WTC11 (cell line): ENCODE measurements around the gene PITX1. TPM values are rescaled to one million over a fixed set of nuclear protein-coding genes. Genes with fewer than 3 reads are reported as not detected.

Experiments
- ATAC-seq: fragments of 200-7000 bp; cut with Tn5 transposase; 2 replicates; pipeline ENCODE4 v1.10.0; 2021; ENCODE audit warnings: mild to moderate bottlenecking, moderate library complexity
- CTCF ChIA-PET: fragments of 300-600 bp; sonication (Branson Sonifier 250); formaldehyde crosslinking; loops from one replicate; lab custom pipeline; 2021; ENCODE audit warnings: antibody characterized with exemption; lab: Charles Lee
- POLR2A ChIA-PET: fragments of 350-600 bp; sonication (Branson Sonifier 250); formaldehyde crosslinking; loops from one replicate; lab custom pipeline; 2021; ENCODE audit warnings: antibody characterized with exemption; lab: Charles Lee
- DNase-seq: peaks from one replicate; pipeline ENCODE4 v3.0.0; 2021; ENCODE audit warnings: low spot score
- H3K27ac Mint-ChIP-seq: 2 replicates; pipeline ENCODE4 v1.8.0; 2021; ENCODE audit warnings: mixed read lengths
- H3K27me3 Mint-ChIP-seq: 2 replicates; pipeline ENCODE4 v1.8.0; 2021; ENCODE audit warnings: low read depth, mild to moderate bottlenecking, moderate library complexity, mixed read lengths
- H3K36me3 Mint-ChIP-seq: 2 replicates; pipeline ENCODE4 v1.8.0; 2021; ENCODE audit warnings: mixed read lengths
- H3K4me1 Mint-ChIP-seq: 2 replicates; pipeline ENCODE4 v1.8.0; 2022; ENCODE audit warnings: mixed read lengths
- H3K4me3 Mint-ChIP-seq: 2 replicates; pipeline ENCODE4 v1.8.0; 2021; ENCODE audit warnings: mild to moderate bottlenecking, moderate library complexity, mixed read lengths
- H3K9me3 Mint-ChIP-seq: 2 replicates; pipeline ENCODE4 v1.8.0; 2021; ENCODE audit warnings: mixed read lengths
- AFF4 ChIP-seq: sonication (generic); formaldehyde crosslinking; IDR thresholded peaks from 2 replicates; pipeline ENCODE4 v1.8.1; 2023; ENCODE audit warnings: mild to moderate bottlenecking, missing genetic modification reagents, borderline replicate concordance
- ESRRA ChIP-seq: sonication (generic); formaldehyde crosslinking; IDR thresholded peaks from 2 replicates; pipeline ENCODE4 v1.8.1; 2022; ENCODE audit warnings: mild to moderate bottlenecking, missing genetic modification reagents, borderline replicate concordance
- HMGXB4 ChIP-seq: sonication (generic); formaldehyde crosslinking; IDR thresholded peaks from 2 replicates; pipeline ENCODE4 v1.8.1; 2023; ENCODE audit warnings: mild to moderate bottlenecking, moderate library complexity, missing genetic modification reagents
- JUN ChIP-seq: sonication (generic); formaldehyde crosslinking; IDR thresholded peaks from 2 replicates; pipeline ENCODE4 v1.8.0; 2023; ENCODE audit warnings: mild to moderate bottlenecking, missing genetic modification reagents
- KAT7 ChIP-seq: sonication (generic); formaldehyde crosslinking; IDR thresholded peaks from 2 replicates; pipeline ENCODE4 v1.8.1; 2023; ENCODE audit warnings: missing genetic modification reagents, mild to moderate bottlenecking, borderline replicate concordance
- MXD4 ChIP-seq: fragments of 250-450 bp; sonication (Bioruptor Pico); IDR thresholded peaks from 2 replicates; pipeline ENCODE4 v1.8.0; 2021; ENCODE audit warnings: mild to moderate bottlenecking, moderate library complexity, borderline replicate concordance
- NFYB ChIP-seq: sonication (generic); formaldehyde crosslinking; conservative IDR thresholded peaks from 2 replicates; pipeline ENCODE4 v1.8.0; 2022; ENCODE audit warnings: low read depth, missing genetic modification reagents
- NR1H2 ChIP-seq: sonication (generic); formaldehyde crosslinking; IDR thresholded peaks from 2 replicates; pipeline ENCODE4 v1.9.0; 2021; ENCODE audit warnings: mild to moderate bottlenecking, moderate library complexity, missing genetic modification reagents
- STAT6 ChIP-seq: sonication (generic); formaldehyde crosslinking; conservative IDR thresholded peaks from 2 replicates; pipeline ENCODE4 v1.8.1; 2023; ENCODE audit warnings: mild to moderate bottlenecking, low read depth, missing genetic modification reagents, moderate library complexity
- TCF7 ChIP-seq: sonication (generic); formaldehyde crosslinking; IDR thresholded peaks from 2 replicates; pipeline ENCODE4 v1.8.0; 2022; ENCODE audit warnings: mild to moderate bottlenecking, low read depth, missing genetic modification reagents, moderate library complexity
- TEAD1 ChIP-seq: sonication (generic); formaldehyde crosslinking; IDR thresholded peaks from 2 replicates; pipeline ENCODE4 v1.8.0; 2022; ENCODE audit warnings: mild to moderate bottlenecking, missing genetic modification reagents
- ZNF138 ChIP-seq: sonication (generic); formaldehyde crosslinking; conservative IDR thresholded peaks from 2 replicates; pipeline ENCODE4 v1.8.1; 2022; ENCODE audit warnings: mild to moderate bottlenecking, moderate library complexity, missing genetic modification reagents
- total RNA-seq: library from RNA; stranded (reverse); gene quantifications from 3 replicates; pipeline ENCODE4 v1.2.3, GENCODE V29; 2021
- TF ChIP-seq, protein P1 (sequence below): sonication (generic); formaldehyde crosslinking; IDR thresholded peaks from 2 replicates; pipeline ENCODE4 v1.8.0; 2022; ENCODE audit warnings: mild to moderate bottlenecking, missing genetic modification reagents
- TF ChIP-seq, protein P2 (sequence below): sonication (generic); formaldehyde crosslinking; IDR thresholded peaks from 2 replicates; pipeline ENCODE4 v1.8.0; 2023; ENCODE audit warnings: missing genetic modification reagents
- TF ChIP-seq, protein P3 (sequence below): sonication (generic); formaldehyde crosslinking; IDR thresholded peaks from 2 replicates; pipeline ENCODE4 v1.8.0; 2022; ENCODE audit warnings: mild to moderate bottlenecking, missing genetic modification reagents
- TF ChIP-seq, protein P4 (sequence below): sonication (generic); formaldehyde crosslinking; IDR thresholded peaks from 2 replicates; pipeline ENCODE4 v1.8.0; 2023; ENCODE audit warnings: missing genetic modification reagents, mild to moderate bottlenecking, borderline replicate concordance

The PITX1 gene
- total RNA-seq, 1 experiment from 2014 or later = 0.13 TPM

DNA sequence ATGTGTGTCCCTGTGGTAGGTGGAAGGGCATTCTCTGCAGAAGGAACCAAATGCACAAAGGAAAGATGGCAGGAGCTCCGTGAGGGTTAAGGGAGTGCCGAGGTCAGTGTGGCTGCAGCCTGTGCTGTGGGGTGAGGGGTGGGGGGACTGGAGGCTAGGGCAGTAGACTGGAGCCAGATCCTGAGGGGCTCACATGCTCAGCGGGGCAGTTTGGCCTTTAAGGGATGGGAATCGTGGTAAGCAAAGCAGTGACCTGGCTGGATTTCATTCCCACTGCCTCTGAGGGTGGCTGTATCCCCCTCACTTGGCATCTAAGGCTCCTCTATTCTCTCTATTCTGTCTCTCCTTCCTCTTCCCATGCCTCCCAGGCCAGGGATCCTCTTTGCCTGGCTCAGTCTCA lies 15.6 kb downstream of the PITX1 start:
- Mint-ChIP-seq H3K27me3 (peaks cover 13% of the 10 kb centered on the region), H3K36me3 (no peaks in the 10 kb centered on the region)
- POLR2A ChIA-PET = no interaction called here
- TF ChIP-seq AFF4 (CRISPR knock-in tag) = no peak
- TF ChIP-seq, protein P1, sequence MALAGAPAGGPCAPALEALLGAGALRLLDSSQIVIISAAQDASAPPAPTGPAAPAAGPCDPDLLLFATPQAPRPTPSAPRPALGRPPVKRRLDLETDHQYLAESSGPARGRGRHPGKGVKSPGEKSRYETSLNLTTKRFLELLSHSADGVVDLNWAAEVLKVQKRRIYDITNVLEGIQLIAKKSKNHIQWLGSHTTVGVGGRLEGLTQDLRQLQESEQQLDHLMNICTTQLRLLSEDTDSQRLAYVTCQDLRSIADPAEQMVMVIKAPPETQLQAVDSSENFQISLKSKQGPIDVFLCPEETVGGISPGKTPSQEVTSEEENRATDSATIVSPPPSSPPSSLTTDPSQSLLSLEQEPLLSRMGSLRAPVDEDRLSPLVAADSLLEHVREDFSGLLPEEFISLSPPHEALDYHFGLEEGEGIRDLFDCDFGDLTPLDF (CRISPR knock-in tag) = no peak
- TF ChIP-seq TEAD1 = no peak
- TF ChIP-seq NFYB (CRISPR knock-in tag) = no peak
- TF ChIP-seq, protein P2, sequence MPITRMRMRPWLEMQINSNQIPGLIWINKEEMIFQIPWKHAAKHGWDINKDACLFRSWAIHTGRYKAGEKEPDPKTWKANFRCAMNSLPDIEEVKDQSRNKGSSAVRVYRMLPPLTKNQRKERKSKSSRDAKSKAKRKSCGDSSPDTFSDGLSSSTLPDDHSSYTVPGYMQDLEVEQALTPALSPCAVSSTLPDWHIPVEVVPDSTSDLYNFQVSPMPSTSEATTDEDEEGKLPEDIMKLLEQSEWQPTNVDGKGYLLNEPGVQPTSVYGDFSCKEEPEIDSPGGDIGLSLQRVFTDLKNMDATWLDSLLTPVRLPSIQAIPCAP (CRISPR knock-in tag) = no peak
- TF ChIP-seq KAT7 = no peak
- TF ChIP-seq, protein P3, sequence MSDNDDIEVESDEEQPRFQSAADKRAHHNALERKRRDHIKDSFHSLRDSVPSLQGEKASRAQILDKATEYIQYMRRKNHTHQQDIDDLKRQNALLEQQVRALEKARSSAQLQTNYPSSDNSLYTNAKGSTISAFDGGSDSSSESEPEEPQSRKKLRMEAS = no peak
- TF ChIP-seq MXD4 = no peak
- no peak for TF ChIP-seq STAT6 (CRISPR knock-in tag)
- no peak for TF ChIP-seq JUN (CRISPR knock-in tag)
- TF ChIP-seq TCF7 (CRISPR knock-in tag) = no peak
- TF ChIP-seq ZNF138 (CRISPR knock-in tag) = no peak
- TF ChIP-seq ESRRA (CRISPR knock-in tag) = no peak
- TF ChIP-seq NR1H2 (CRISPR knock-in tag) = no peak
- no peak for TF ChIP-seq HMGXB4 (CRISPR knock-in tag)
- TF ChIP-seq, all 79 proteins: peak for 0
- DNase-seq = no peak
- ATAC-seq = no peak
- Mint-ChIP-seq H3K4me3 (no peak overlapping the region), H3K9me3 (peaks cover 1% of the 10 kb centered on the region; the same call in 1 of the 2 replicates), H3K4me1 (peaks cover 5% of the 10 kb centered on the region), H3K27ac (no peak overlapping the region)
- CTCF ChIA-PET = interaction anchor here (1.3 to 1.4 kb wide), 3 partner anchors 101 to 186 kb away, joined by 3 to 5 read pairs (median 4); no protein-coding TSS in a partner anchor

DNA sequence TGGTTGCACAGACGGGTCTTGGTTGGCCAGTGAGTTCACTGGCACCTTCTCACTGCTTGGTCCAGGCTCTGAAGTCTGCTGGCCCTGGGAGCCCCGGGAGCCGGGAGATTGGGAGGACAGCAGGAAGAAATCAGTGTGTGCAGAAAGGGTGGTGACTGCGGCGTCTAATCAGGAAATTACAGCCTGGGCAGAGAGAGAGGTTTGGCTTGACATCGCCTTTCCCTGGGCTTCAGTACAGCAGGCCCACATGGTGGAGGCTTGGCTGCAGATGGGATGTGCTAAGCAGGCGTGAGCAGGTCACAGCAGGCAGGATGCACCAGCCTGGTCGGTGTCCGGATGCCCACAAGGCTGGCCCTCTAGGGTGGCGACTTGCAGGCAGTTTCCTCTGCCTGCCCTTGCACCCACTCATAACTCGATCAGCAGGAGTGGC lies 17.2 kb downstream of the PITX1 start:
- POLR2A ChIA-PET = no interaction called here
- Mint-ChIP-seq H3K9me3 (peaks cover 3% of the 10 kb centered on the region; the same call in 1 of the 2 replicates), H3K4me3 (no peak overlapping the region), H3K36me3 (no peaks in the 10 kb centered on the region), H3K27me3 (peaks cover 8% of the 10 kb centered on the region), H3K27ac (no peak overlapping the region), H3K4me1 (peaks cover 5% of the 10 kb centered on the region)
- peak; percentile 9 for DNase-seq
- CTCF ChIA-PET = no interaction called here
- ATAC-seq = no peak
- TF ChIP-seq, protein P4, sequence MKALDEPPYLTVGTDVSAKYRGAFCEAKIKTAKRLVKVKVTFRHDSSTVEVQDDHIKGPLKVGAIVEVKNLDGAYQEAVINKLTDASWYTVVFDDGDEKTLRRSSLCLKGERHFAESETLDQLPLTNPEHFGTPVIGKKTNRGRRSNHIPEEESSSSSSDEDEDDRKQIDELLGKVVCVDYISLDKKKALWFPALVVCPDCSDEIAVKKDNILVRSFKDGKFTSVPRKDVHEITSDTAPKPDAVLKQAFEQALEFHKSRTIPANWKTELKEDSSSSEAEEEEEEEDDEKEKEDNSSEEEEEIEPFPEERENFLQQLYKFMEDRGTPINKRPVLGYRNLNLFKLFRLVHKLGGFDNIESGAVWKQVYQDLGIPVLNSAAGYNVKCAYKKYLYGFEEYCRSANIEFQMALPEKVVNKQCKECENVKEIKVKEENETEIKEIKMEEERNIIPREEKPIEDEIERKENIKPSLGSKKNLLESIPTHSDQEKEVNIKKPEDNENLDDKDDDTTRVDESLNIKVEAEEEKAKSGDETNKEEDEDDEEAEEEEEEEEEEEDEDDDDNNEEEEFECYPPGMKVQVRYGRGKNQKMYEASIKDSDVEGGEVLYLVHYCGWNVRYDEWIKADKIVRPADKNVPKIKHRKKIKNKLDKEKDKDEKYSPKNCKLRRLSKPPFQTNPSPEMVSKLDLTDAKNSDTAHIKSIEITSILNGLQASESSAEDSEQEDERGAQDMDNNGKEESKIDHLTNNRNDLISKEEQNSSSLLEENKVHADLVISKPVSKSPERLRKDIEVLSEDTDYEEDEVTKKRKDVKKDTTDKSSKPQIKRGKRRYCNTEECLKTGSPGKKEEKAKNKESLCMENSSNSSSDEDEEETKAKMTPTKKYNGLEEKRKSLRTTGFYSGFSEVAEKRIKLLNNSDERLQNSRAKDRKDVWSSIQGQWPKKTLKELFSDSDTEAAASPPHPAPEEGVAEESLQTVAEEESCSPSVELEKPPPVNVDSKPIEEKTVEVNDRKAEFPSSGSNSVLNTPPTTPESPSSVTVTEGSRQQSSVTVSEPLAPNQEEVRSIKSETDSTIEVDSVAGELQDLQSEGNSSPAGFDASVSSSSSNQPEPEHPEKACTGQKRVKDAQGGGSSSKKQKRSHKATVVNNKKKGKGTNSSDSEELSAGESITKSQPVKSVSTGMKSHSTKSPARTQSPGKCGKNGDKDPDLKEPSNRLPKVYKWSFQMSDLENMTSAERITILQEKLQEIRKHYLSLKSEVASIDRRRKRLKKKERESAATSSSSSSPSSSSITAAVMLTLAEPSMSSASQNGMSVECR (CRISPR knock-in tag) = no peak
